Prostate gland (tissue), 2 donors: ENCODE results near the gene ARHGAP21. TPM values are rescaled to one million over a fixed set of nuclear protein-coding genes. Genes with fewer than 3 reads are reported as not detected.

ENCODE experiments used
- DNase-seq: peaks from one replicate; pipeline ENCODE4 v3.0.0-alpha.2; 2019; ENCODE audit warnings: low spot score
- H3K27ac ChIP-seq, 2 donors: fragments of 200-600 bp; sonication (generic); 2 replicates each; pipeline ENCODE4 v1.5.1; 2017 to 2019
- H3K27me3 ChIP-seq: fragments of 200-600 bp; sonication (generic); replicated peaks from 2 replicates; pipeline ENCODE4 v1.5.1; 2019; ENCODE audit not compliant: insufficient read depth
- H3K36me3 ChIP-seq, 2 donors: fragments of 200-600 bp; sonication (generic); 1 replicate in 1 of 2; 2 replicates in 1 of 2; pipeline versions ENCODE4 v1.5.1 to v1.8.1; 2017 to 2019
- H3K4me1 ChIP-seq: fragments of 200-600 bp; sonication (generic); replicated peaks from 2 replicates; pipeline ENCODE4 v1.5.1; 2019
- H3K4me3 ChIP-seq, 2 donors: fragments of 200-600 bp; sonication (generic); 2 replicates each; pipeline ENCODE4 v1.5.1; 2017 to 2019
- H3K9me3 ChIP-seq: fragments of 200-600 bp; sonication (generic); 2 replicates; pipeline ENCODE4 v1.5.1; 2017
- CTCF ChIP-seq, 4 experiments: fragments of 200-600 bp in 2 of 4; fragments of 450-650 bp in 2 of 4; sonication (generic) in 2 of 4; IDR thresholded peaks; 1 replicate in 3 of 4; 2 replicates in 1 of 4; pipeline ENCODE4 v1.5.1; 2016 to 2019; ENCODE audit warnings: antibody characterized with exemption in 4 of 4, mild to moderate bottlenecking in 2 of 4, moderate library complexity in 2 of 4
- POLR2A ChIP-seq: fragments of 450-650 bp; IDR thresholded peaks from one replicate; pipeline ENCODE4 v1.6.1; 2016; ENCODE audit warnings: antibody characterized with exemption, mild to moderate bottlenecking
- POLR2AphosphoS5 ChIP-seq: sonication (generic); formaldehyde crosslinking; IDR thresholded peaks from one replicate; pipeline ENCODE4 v1.6.1; 2017; ENCODE audit warnings: antibody characterized with exemption
- WGBS: methylation state at CpG from one replicate; pipeline ENCODE4 v1.1.5; 2018; 5-methylcytosine and 5-hydroxymethylcytosine counted together
- intact Hi-C: fragments of 100-400 bp; cut with DNase I; formaldehyde crosslinking; loops from one replicate; pipeline ENCODE4 v1.14.2; 2022
- total RNA-seq, 2 donors: library from RNA; depleted of rRNA; stranded (reverse); fragments of >200 nt; gene quantifications; one replicate each; pipeline ENCODE4 v1.1.0, GENCODE V29; 2016

Gene ARHGAP21
- total RNA-seq, 2 donors from 2014 or later: 42.3 to 44.3 TPM

- Histone ChIP-seq H3K27me3 (no peaks in the 10 kb centered on the region), H3K9me3 (no peaks in the 10 kb centered on the region), H3K4me3 (no peak overlapping the region), H3K36me3 (no peaks in the 10 kb centered on the region), H3K4me1 (no peaks in the 10 kb centered on the region), H3K27ac (no peak overlapping the region)
- no peak for DNase-seq
- TF ChIP-seq POLR2AphosphoS5 (no peak), CTCF (IDR thresholded peaks at IDR 0.05) (no peak), POLR2A (no peak)
- WGBS: 77% methylated on average over 10 of the region's 10 CpGs
- intact Hi-C loops: no loop called here
Measured at GRCh38 chr10:24718031-24718855, 5.4 kb downstream of the ARHGAP21 start.

DNA sequence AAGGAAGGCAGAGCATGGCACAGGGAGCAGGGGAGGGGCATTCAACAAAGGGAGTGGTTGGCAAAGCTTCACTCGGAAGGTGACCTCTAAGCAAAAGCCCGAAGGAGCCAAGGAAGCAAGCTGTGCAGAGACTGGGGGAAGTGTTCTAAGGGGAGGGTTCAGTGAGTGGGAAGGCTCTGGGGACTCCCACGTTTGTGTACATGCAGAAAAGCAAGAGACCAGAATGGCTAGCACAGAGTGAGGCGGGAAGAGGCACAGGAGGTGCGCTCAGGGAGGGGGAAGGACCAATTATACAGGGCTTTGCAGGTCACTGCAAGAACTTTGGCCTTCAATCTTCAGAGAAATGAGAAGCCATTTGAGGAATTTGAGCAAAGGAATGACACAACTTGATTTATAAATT, 7.4 kb downstream of the ARHGAP21 start:
- H3K27ac ChIP-seq: no peak overlapping the region
- H3K4me3 ChIP-seq: no peak overlapping the region
- WGBS: 53% methylated on average over 5 of the region's 5 CpGs
- no peaks in the 10 kb centered on the region for H3K9me3 ChIP-seq
- intact Hi-C loops: no loop called here
- no peaks in the 10 kb centered on the region for H3K36me3 ChIP-seq
- no peaks in the 10 kb centered on the region for H3K27me3 ChIP-seq
- DNase-seq: no peak
- TF ChIP-seq CTCF (IDR thresholded peaks at IDR 0.05): no peak
- no peak for TF ChIP-seq POLR2AphosphoS5
- no peak for TF ChIP-seq POLR2A
- no peaks in the 10 kb centered on the region for H3K4me1 ChIP-seq

DNA sequence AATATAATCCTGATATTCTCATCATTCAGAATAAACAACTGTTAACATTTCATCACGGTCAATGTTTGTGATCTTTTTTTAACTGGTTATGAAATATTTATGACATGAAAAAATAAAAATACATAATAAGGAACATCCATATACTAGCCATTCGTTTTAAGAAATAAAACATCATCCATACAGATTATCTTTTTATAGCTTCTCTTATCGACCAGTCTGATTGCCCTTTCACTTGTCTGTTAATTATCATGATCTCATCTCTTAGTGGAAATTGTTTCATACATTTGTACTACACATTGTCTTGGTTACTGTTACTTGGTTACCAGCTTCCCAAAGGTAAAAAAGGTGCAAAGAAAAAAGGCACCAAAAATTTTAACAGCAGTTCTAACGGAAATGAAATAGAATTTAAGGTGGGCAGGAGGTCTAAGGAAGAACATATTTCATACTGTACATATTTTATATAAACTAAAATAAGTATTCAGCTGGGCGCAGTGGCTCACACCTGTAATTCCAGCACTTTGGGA, 8.4 kb downstream of the ARHGAP21 start:
- H3K27me3 ChIP-seq: no peaks in the 10 kb centered on the region
- 56% methylated on average over 5 of the region's 5 CpGs for WGBS
- no peak overlapping the region for H3K27ac ChIP-seq
- no peaks in the 10 kb centered on the region for H3K36me3 ChIP-seq
- no peak overlapping the region for H3K4me3 ChIP-seq
- H3K4me1 ChIP-seq: no peaks in the 10 kb centered on the region
- H3K9me3 ChIP-seq: no peaks in the 10 kb centered on the region
- intact Hi-C loops: no loop called here
- TF ChIP-seq POLR2AphosphoS5: no peak
- TF ChIP-seq CTCF (IDR thresholded peaks at IDR 0.05): no peak
- no peak for TF ChIP-seq POLR2A
- no peak for DNase-seq

GRCh38 chr10:24713086-24713485, 10.6 kb downstream of the ARHGAP21 start:
- Histone ChIP-seq H3K36me3 (no peaks in the 10 kb centered on the region), H3K4me1 (no peaks in the 10 kb centered on the region), H3K4me3 (no peak overlapping the region), H3K27me3 (no peaks in the 10 kb centered on the region), H3K27ac (no peak overlapping the region), H3K9me3 (no peaks in the 10 kb centered on the region)
- intact Hi-C loops: no loop called here
- no peak for DNase-seq
- TF ChIP-seq CTCF (IDR thresholded peaks at IDR 0.05) (no peak), POLR2AphosphoS5 (no peak)
- 77% methylated on average over 1 of the region's 1 CpG for WGBS

GRCh38 chr10:24711465-24711864, 12.2 kb downstream of the ARHGAP21 start:
- intact Hi-C loops: no loop called here
- no peak for DNase-seq
- no peak overlapping the region for H3K27ac ChIP-seq
- 62% methylated on average over 2 of the region's 2 CpGs for WGBS
- no peaks in the 10 kb centered on the region for H3K27me3 ChIP-seq
- peaks cover 2% of the 10 kb centered on the region for H3K4me1 ChIP-seq
- no peaks in the 10 kb centered on the region for H3K9me3 ChIP-seq
- H3K4me3 ChIP-seq: no peak overlapping the region
- no peak for TF ChIP-seq CTCF (IDR thresholded peaks at IDR 0.05)
- TF ChIP-seq POLR2A: no peak
- TF ChIP-seq POLR2AphosphoS5: no peak
- no peaks in the 10 kb centered on the region for H3K36me3 ChIP-seq
